HepG2 (cell line): ENCODE data around the gene LSM12. TPM values are rescaled to one million over a fixed set of nuclear protein-coding genes. Genes with fewer than 3 reads are reported as not detected.

Experiments used
- ATM ChIP-seq: fragments of 450-650 bp; IDR thresholded peaks from 2 replicates; pipeline ENCODE4 v1.7.1; 2017; ENCODE audit warnings: mild to moderate bottlenecking, borderline replicate concordance
- FOXM1 ChIP-seq: sonication (generic); formaldehyde crosslinking; IDR thresholded peaks from 2 replicates; pipeline ENCODE4 v1.5.0; 2020; ENCODE audit warnings: missing genetic modification reagents
- GATA4 ChIP-seq: sonication (generic); IDR thresholded peaks from 2 replicates; pipeline ENCODE4 v1.6.1; 2016; ENCODE audit warnings: antibody characterized with exemption, low read depth, borderline replicate concordance
- MAFF ChIP-seq: IDR thresholded peaks from 2 replicates; pipeline ENCODE4 v1.6.1; 2011; ENCODE audit warnings: low read depth, low read length, improper control_type of control experiment
- NFRKB ChIP-seq: fragments of 450-650 bp; IDR thresholded peaks from 2 replicates; pipeline ENCODE4 v1.6.1; 2017
- PAF1 ChIP-seq: IDR thresholded peaks from 2 replicates; pipeline ENCODE4 v1.6.1; 2016; ENCODE audit warnings: missing genetic modification reagents, missing compliant biosample characterization
- SIX4 ChIP-seq: sonication (generic); formaldehyde crosslinking; IDR thresholded peaks from 2 replicates; pipeline ENCODE4 v1.4.0; 2020; ENCODE audit warnings: missing genetic modification reagents
- SMARCC2 ChIP-seq: fragments of 450-650 bp; IDR thresholded peaks from 2 replicates; pipeline ENCODE4 v1.6.1; 2017; ENCODE audit warnings: antibody characterized with exemption, mild to moderate bottlenecking
- STAT5B ChIP-seq: sonication (generic); formaldehyde crosslinking; IDR thresholded peaks from 2 replicates; pipeline ENCODE4 v1.4.0; 2020; ENCODE audit warnings: missing genetic modification reagents
- TOPORS ChIP-seq: sonication (generic); formaldehyde crosslinking; IDR thresholded peaks from 2 replicates; pipeline ENCODE4 v1.8.0; 2023; ENCODE audit warnings: mild to moderate bottlenecking, missing genetic modification reagents
- ZEB1 ChIP-seq: IDR thresholded peaks from 2 replicates; pipeline ENCODE4 v1.6.1; 2012; ENCODE audit warnings: mild to moderate bottlenecking, low read depth, inconsistent platforms; ENCODE audit not compliant: insufficient replicate concordance
- ZSCAN22 ChIP-seq: sonication (generic); formaldehyde crosslinking; IDR thresholded peaks from 2 replicates; pipeline ENCODE4 v1.4.0; 2020; ENCODE audit warnings: mild to moderate bottlenecking, missing genetic modification reagents
- ZSCAN25 ChIP-seq: sonication (generic); formaldehyde crosslinking; IDR thresholded peaks from 2 replicates; pipeline ENCODE4 v1.8.0; 2022; ENCODE audit warnings: mild to moderate bottlenecking, missing genetic modification reagents
- polyA plus RNA-seq, 8 experiments: library from polyadenylated mRNA; depleted of rRNA in 3 of 8; stranded (reverse) in 7 of 8; unstranded in 1 of 8; fragments of >200 nt; fragmentation: Illumina TruSeq in 4 of 8; extraction: Trizol in 4 of 8; gene quantifications; 2 replicates each; pipeline versions ENCODE4 v1.2.1 to v1.2.3, GENCODE V29; 2011 to 2016; ENCODE audit warnings: low read depth in 4 of 8, missing spikeins in 1 of 8, mixed read lengths in 1 of 8; ENCODE audit not compliant: insufficient read depth in 1 of 8
- total RNA-seq, 5 experiments: library from RNA; depleted of rRNA; stranded (reverse); fragments of >200 nt; fragmentation: Illumina TruSeq; extraction: Trizol; gene quantifications; 2 replicates each; pipeline ENCODE4 v1.2.3, GENCODE V29; 2016; ENCODE audit warnings: low read depth in 1 of 5
- TF ChIP-seq, protein P1 (sequence below): sonication (generic); formaldehyde crosslinking; IDR thresholded peaks from 2 replicates; pipeline ENCODE4 v1.4.0; 2020; ENCODE audit warnings: missing genetic modification reagents
- TF ChIP-seq, protein P2 (sequence below): sonication (generic); formaldehyde crosslinking; IDR thresholded peaks from 2 replicates; pipeline ENCODE4 v1.4.0; 2020; ENCODE audit warnings: missing genetic modification reagents, borderline replicate concordance
- TF ChIP-seq, protein P3 (sequence below): sonication (generic); formaldehyde crosslinking; IDR thresholded peaks from 2 replicates; pipeline ENCODE4 v1.5.1; 2020; ENCODE audit warnings: missing genetic modification reagents, mild to moderate bottlenecking, borderline replicate concordance
- TF ChIP-seq, protein P4 (sequence below): sonication (generic); formaldehyde crosslinking; IDR thresholded peaks from 2 replicates; pipeline ENCODE4 v1.5.0; 2020; ENCODE audit warnings: missing genetic modification reagents

LSM12 gene
- total and polyA plus RNA-seq, 2 of the 13 experiments (the other 11 are each of a cell fraction or from before 2014, with no cell fraction given), result 52.8 to 55.7 TPM

DNA sequence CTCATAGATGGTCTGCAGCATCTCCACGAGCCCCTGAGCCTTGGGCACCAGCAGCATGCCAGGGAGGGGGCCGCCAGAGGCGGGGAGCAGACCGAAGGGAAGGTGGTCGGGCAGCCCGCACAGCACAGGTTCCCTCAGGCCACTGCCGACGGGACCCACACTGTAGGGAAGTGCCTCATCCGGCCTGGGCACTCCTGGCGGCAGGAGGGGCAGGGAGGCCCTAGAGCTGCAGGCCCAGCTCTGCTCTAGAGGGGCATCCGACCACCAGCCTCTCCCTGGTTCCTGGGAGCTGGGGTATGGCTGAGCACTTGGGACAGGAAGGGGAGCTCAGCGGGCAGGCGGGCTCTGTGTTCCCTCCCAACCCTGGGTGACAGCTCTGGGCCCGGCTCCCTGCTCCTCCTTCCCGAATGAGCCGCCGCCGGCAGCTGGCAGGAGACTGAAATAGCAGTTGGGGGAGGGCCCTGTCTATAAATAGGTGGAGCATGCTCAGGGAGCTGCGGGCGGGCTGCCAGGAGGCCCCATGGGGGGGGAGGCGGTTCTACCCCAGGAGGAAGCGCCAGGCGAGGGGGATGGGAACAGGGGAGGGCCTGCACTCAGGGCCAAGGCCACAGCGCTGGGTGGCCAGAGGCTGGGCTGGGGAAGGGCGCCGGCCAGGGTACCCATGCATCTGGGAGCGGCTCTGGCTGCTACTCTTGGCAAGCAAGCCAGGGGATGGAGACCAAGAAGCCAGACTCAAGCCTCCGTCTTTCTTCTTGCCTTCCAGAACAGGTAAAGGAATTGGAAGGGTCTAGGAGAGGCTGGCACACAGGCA lies 44.6 kb upstream of the LSM12 start (continued):
- TF ChIP-seq, protein P1, sequence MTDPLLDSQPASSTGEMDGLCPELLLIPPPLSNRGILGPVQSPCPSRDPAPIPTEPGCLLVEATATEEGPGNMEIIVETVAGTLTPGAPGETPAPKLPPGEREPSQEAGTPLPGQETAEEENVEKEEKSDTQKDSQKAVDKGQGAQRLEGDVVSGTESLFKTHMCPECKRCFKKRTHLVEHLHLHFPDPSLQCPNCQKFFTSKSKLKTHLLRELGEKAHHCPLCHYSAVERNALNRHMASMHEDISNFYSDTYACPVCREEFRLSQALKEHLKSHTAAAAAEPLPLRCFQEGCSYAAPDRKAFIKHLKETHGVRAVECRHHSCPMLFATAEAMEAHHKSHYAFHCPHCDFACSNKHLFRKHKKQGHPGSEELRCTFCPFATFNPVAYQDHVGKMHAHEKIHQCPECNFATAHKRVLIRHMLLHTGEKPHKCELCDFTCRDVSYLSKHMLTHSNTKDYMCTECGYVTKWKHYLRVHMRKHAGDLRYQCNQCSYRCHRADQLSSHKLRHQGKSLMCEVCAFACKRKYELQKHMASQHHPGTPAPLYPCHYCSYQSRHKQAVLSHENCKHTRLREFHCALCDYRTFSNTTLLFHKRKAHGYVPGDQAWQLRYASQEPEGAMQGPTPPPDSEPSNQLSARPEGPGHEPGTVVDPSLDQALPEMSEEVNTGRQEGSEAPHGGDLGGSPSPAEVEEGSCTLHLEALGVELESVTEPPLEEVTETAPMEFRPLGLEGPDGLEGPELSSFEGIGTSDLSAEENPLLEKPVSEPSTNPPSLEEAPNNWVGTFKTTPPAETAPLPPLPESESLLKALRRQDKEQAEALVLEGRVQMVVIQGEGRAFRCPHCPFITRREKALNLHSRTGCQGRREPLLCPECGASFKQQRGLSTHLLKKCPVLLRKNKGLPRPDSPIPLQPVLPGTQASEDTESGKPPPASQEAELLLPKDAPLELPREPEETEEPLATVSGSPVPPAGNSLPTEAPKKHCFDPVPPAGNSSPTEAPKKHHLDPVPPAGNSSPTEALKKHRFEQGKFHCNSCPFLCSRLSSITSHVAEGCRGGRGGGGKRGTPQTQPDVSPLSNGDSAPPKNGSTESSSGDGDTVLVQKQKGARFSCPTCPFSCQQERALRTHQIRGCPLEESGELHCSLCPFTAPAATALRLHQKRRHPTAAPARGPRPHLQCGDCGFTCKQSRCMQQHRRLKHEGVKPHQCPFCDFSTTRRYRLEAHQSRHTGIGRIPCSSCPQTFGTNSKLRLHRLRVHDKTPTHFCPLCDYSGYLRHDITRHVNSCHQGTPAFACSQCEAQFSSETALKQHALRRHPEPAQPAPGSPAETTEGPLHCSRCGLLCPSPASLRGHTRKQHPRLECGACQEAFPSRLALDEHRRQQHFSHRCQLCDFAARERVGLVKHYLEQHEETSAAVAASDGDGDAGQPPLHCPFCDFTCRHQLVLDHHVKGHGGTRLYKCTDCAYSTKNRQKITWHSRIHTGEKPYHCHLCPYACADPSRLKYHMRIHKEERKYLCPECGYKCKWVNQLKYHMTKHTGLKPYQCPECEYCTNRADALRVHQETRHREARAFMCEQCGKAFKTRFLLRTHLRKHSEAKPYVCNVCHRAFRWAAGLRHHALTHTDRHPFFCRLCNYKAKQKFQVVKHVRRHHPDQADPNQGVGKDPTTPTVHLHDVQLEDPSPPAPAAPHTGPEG (CRISPR knock-in tag), result 0 out of 2 replicates have a peak, but pooled peaks have one; percentile 35
- TF ChIP-seq SIX4 (CRISPR knock-in tag), result 0 out of 2 replicates have a peak, but pooled peaks have one; percentile 32
- TF ChIP-seq FOXM1 (CRISPR knock-in tag), result no peak
- TF ChIP-seq PAF1, result no peak
- no peak for TF ChIP-seq ATM
- TF ChIP-seq, protein P2, sequence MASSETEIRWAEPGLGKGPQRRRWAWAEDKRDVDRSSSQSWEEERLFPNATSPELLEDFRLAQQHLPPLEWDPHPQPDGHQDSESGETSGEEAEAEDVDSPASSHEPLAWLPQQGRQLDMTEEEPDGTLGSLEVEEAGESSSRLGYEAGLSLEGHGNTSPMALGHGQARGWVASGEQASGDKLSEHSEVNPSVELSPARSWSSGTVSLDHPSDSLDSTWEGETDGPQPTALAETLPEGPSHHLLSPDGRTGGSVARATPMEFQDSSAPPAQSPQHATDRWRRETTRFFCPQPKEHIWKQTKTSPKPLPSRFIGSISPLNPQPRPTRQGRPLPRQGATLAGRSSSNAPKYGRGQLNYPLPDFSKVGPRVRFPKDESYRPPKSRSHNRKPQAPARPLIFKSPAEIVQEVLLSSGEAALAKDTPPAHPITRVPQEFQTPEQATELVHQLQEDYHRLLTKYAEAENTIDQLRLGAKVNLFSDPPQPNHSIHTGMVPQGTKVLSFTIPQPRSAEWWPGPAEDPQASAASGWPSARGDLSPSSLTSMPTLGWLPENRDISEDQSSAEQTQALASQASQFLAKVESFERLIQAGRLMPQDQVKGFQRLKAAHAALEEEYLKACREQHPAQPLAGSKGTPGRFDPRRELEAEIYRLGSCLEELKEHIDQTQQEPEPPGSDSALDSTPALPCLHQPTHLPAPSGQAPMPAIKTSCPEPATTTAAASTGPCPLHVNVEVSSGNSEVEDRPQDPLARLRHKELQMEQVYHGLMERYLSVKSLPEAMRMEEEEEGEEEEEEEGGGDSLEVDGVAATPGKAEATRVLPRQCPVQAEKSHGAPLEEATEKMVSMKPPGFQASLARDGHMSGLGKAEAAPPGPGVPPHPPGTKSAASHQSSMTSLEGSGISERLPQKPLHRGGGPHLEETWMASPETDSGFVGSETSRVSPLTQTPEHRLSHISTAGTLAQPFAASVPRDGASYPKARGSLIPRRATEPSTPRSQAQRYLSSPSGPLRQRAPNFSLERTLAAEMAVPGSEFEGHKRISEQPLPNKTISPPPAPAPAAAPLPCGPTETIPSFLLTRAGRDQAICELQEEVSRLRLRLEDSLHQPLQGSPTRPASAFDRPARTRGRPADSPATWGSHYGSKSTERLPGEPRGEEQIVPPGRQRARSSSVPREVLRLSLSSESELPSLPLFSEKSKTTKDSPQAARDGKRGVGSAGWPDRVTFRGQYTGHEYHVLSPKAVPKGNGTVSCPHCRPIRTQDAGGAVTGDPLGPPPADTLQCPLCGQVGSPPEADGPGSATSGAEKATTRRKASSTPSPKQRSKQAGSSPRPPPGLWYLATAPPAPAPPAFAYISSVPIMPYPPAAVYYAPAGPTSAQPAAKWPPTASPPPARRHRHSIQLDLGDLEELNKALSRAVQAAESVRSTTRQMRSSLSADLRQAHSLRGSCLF (CRISPR knock-in tag), result no peak
- no peak for TF ChIP-seq NFRKB
- TF ChIP-seq ZEB1, result peak; percentile 84
- TF ChIP-seq, protein P3, sequence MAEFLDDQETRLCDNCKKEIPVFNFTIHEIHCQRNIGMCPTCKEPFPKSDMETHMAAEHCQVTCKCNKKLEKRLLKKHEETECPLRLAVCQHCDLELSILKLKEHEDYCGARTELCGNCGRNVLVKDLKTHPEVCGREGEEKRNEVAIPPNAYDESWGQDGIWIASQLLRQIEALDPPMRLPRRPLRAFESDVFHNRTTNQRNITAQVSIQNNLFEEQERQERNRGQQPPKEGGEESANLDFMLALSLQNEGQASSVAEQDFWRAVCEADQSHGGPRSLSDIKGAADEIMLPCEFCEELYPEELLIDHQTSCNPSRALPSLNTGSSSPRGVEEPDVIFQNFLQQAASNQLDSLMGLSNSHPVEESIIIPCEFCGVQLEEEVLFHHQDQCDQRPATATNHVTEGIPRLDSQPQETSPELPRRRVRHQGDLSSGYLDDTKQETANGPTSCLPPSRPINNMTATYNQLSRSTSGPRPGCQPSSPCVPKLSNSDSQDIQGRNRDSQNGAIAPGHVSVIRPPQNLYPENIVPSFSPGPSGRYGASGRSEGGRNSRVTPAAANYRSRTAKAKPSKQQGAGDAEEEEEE (CRISPR knock-in tag), result peak; percentile 69; the same call in 1 of the 2 replicates
- peak; percentile 73; the same call in 1 of the 2 replicates for TF ChIP-seq GATA4
- no peak for TF ChIP-seq SMARCC2
- TF ChIP-seq MAFF, result no peak
- TF ChIP-seq STAT5B (CRISPR knock-in tag), result no peak
- TF ChIP-seq TOPORS (CRISPR knock-in tag), result peak; percentile 88
- TF ChIP-seq, protein P4, sequence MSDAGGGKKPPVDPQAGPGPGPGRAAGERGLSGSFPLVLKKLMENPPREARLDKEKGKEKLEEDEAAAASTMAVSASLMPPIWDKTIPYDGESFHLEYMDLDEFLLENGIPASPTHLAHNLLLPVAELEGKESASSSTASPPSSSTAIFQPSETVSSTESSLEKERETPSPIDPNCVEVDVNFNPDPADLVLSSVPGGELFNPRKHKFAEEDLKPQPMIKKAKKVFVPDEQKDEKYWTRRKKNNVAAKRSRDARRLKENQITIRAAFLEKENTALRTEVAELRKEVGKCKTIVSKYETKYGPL, result no peak
- TF ChIP-seq ZSCAN25 (CRISPR knock-in tag), result peak; percentile 96
- TF ChIP-seq ZSCAN22, result peak; percentile 81; the same call in 1 of the 2 replicates
